Smooth muscle cell (in vitro differentiated cells): Measurements from ENCODE around the gene QPRT. TPM values are rescaled to one million over a fixed set of nuclear protein-coding genes. Genes with fewer than 3 reads are reported as not detected.

Source experiments
- DNase-seq: peaks from one replicate; lab custom pipeline; 2025; ENCODE audit not compliant: unreplicated experiment; lab: John Stamatoyannopoulos, UW
- H2AFZ ChIP-seq: fragments of 200-600 bp; sonication (generic); 2 replicates; pipeline ENCODE4 v1.6.0; 2016; ENCODE audit warnings: antibody characterized with exemption, low read depth, mild to moderate bottlenecking
- H3F3A ChIP-seq: fragments of 200-600 bp; sonication (generic); 2 replicates; pipeline ENCODE4 v1.6.0; 2017; ENCODE audit warnings: antibody characterized with exemption, low read depth
- H3K27ac ChIP-seq: fragments of 200-600 bp; sonication (generic); 2 replicates; pipeline ENCODE4 v1.5.1; 2016; ENCODE audit warnings: low read depth, mild to moderate bottlenecking
- H3K27me3 ChIP-seq: fragments of 200-600 bp; sonication (generic); 2 replicates; pipeline ENCODE4 v1.6.1; 2016; ENCODE audit warnings: low read depth, mild to moderate bottlenecking
- H3K36me3 ChIP-seq: fragments of 200-600 bp; sonication (generic); 2 replicates; pipeline ENCODE4 v1.5.1; 2016; ENCODE audit warnings: low read depth
- H3K4me1 ChIP-seq: fragments of 200-600 bp; sonication (generic); 2 replicates; pipeline ENCODE4 v1.5.1; 2016; ENCODE audit warnings: low read depth
- H3K4me2 ChIP-seq: fragments of 200-600 bp; sonication (generic); 2 replicates; pipeline ENCODE4 v1.6.0; 2016; ENCODE audit warnings: mild to moderate bottlenecking
- H3K4me3 ChIP-seq: fragments of 200-600 bp; sonication (generic); 2 replicates; pipeline ENCODE4 v1.5.1; 2016; ENCODE audit warnings: mild to moderate bottlenecking
- H3K79me2 ChIP-seq: fragments of 200-600 bp; sonication (generic); 2 replicates; pipeline ENCODE4 v1.6.0; 2016; ENCODE audit warnings: low read depth, mild to moderate bottlenecking
- H3K9ac ChIP-seq: fragments of 200-600 bp; sonication (generic); 2 replicates; pipeline ENCODE4 v1.6.0; 2016; ENCODE audit warnings: low read depth
- H3K9me3 ChIP-seq: fragments of 200-600 bp; sonication (generic); replicated peaks from 2 replicates; pipeline ENCODE4 v1.5.1; 2016; ENCODE audit warnings: low read depth
- H4K20me1 ChIP-seq: fragments of 200-600 bp; sonication (generic); 2 replicates; pipeline ENCODE4 v1.6.0; 2016; ENCODE audit warnings: low read depth
- WGBS: methylation state at CpG from one replicate; pipeline ENCODE4 v1.1.7; 2016; ENCODE audit warnings: low lambda C conversion rate; 5-methylcytosine and 5-hydroxymethylcytosine counted together
- polyA plus RNA-seq: library from polyadenylated mRNA; unstranded; fragments of >200 nt; fragmentation: Nextera tagmentation; extraction: Ambion mirVana; gene quantifications from 2 replicates; pipeline ENCODE4 v1.2.1, GENCODE V29; 2016
- total RNA-seq: library from RNA; depleted of rRNA; stranded (reverse); fragments of >200 nt; gene quantifications from 2 replicates; pipeline ENCODE4 v1.2.3, GENCODE V29; 2014
- TF ChIP-seq, protein P1 (sequence below): fragments of 200-600 bp; sonication (generic); IDR thresholded peaks from 2 replicates; pipeline ENCODE4 v1.5.1; 2017; ENCODE audit warnings: borderline replicate concordance, mild to moderate bottlenecking, antibody characterized with exemption; ENCODE audit not compliant: insufficient read depth, poor library complexity, severe bottlenecking

QPRT gene
- total and polyA plus RNA-seq, 2 experiments from 2014 or later, result 67.4 to 196 TPM

GRCh38 chr16:29663016-29663806 is 15.8 kb upstream of the QPRT start, which contains the start of gene SPN:
Gene SPN (plus strand): TSS chr16:29663247. CDS start chr16:29663729, 482 bp downstream.
- Histone ChIP-seq H3K9ac (no peak within 1 kb of the TSS), H3K4me1 (peaks cover 10% of the 10 kb centered on the region), H3K27me3 (no peaks in the 10 kb centered on the region), H3K27ac (no peak within 1 kb of the TSS), H3K4me2 (no peak within 1 kb of the TSS), H3F3A (no peaks in the 10 kb centered on the region), H3K4me3 (no peak within 1 kb of the TSS), H4K20me1 (no peaks in the 10 kb centered on the region), H3K9me3 (no peaks in the 10 kb centered on the region), H2AFZ (no peak within 1 kb of the TSS), H3K79me2 (no peaks in the 10 kb centered on the region), H3K36me3 (no peaks in the 10 kb centered on the region)
- DNase-seq, result no peak
- WGBS, result 89% methylated on average over 14 of the region's 18 CpGs
- TF ChIP-seq, protein P1, sequence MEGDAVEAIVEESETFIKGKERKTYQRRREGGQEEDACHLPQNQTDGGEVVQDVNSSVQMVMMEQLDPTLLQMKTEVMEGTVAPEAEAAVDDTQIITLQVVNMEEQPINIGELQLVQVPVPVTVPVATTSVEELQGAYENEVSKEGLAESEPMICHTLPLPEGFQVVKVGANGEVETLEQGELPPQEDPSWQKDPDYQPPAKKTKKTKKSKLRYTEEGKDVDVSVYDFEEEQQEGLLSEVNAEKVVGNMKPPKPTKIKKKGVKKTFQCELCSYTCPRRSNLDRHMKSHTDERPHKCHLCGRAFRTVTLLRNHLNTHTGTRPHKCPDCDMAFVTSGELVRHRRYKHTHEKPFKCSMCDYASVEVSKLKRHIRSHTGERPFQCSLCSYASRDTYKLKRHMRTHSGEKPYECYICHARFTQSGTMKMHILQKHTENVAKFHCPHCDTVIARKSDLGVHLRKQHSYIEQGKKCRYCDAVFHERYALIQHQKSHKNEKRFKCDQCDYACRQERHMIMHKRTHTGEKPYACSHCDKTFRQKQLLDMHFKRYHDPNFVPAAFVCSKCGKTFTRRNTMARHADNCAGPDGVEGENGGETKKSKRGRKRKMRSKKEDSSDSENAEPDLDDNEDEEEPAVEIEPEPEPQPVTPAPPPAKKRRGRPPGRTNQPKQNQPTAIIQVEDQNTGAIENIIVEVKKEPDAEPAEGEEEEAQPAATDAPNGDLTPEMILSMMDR, result no peak

- H3K9ac ChIP-seq, result no peak overlapping the region
Observed at GRCh38 chr16:29663807-29664090, 15.2 kb upstream of the QPRT start.

DNA sequence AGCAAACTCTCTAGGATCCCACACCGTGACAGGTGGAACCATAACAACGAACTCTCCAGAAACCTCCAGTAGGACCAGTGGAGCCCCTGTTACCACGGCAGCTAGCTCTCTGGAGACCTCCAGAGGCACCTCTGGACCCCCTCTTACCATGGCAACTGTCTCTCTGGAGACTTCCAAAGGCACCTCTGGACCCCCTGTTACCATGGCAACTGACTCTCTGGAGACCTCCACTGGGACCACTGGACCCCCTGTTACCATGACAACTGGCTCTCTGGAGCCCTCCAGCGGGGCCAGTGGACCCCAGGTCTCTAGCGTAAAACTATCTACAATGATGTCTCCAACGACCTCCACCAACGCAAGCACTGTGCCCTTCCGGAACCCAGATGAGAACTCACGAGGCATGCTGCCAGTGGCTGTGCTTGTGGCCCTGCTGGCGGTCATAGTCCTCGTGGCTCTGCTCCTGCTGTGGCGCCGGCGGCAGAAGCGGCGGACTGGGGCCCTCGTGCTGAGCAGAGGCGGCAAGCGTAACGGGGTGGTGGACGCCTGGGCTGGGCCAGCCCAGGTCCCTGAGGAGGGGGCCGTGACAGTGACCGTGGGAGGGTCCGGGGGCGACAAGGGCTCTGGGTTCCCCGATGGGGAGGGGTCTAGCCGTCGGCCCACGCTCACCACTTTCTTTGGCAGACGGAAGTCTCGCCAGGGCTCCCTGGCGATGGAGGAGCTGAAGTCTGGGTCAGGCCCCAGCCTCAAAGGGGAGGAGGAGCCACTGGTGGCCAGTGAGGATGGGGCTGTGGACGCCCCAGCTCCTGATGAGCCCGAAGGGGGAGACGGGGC is 14.7 kb upstream of the QPRT start:
- no peak overlapping the region for H3K27ac ChIP-seq
- no peak overlapping the region for H2AFZ ChIP-seq
- H3K27me3 ChIP-seq, result no peaks in the 10 kb centered on the region
- H4K20me1 ChIP-seq, result no peaks in the 10 kb centered on the region
- no peak overlapping the region for H3K9ac ChIP-seq
- DNase-seq, result no peak
- TF ChIP-seq, protein P1, result no peak
- no peak overlapping the region for H3K4me3 ChIP-seq
- WGBS, result 93% methylated on average over 34 of the region's 35 CpGs
- no peak overlapping the region for H3K4me2 ChIP-seq
- H3K36me3 ChIP-seq, result no peaks in the 10 kb centered on the region
- no peaks in the 10 kb centered on the region for H3K9me3 ChIP-seq
- H3K79me2 ChIP-seq, result no peaks in the 10 kb centered on the region
- no peaks in the 10 kb centered on the region for H3F3A ChIP-seq
- peaks cover 10% of the 10 kb centered on the region for H3K4me1 ChIP-seq

More at GRCh38 chr16:29663807-29664090, 15.2 kb upstream of the QPRT start:
- Histone ChIP-seq H3K27ac (no peak overlapping the region), H3K36me3 (no peaks in the 10 kb centered on the region), H3K4me2 (no peak overlapping the region), H3K9me3 (no peaks in the 10 kb centered on the region), H3K4me1 (peaks cover 10% of the 10 kb centered on the region), H3K79me2 (no peaks in the 10 kb centered on the region), H3K4me3 (no peak overlapping the region), H3K27me3 (no peaks in the 10 kb centered on the region), H2AFZ (no peak overlapping the region), H4K20me1 (no peaks in the 10 kb centered on the region), H3F3A (no peaks in the 10 kb centered on the region)
- TF ChIP-seq, protein P1, result no peak
- 93% methylated on average over 3 of the region's 3 CpGs for WGBS
- no peak for DNase-seq
